Suprapubic skin (tissue), 4 donors: ENCODE results near the gene SLC2A13.

Experiments
- CTCF ChIP-seq, 2 donors: fragments of 200-600 bp in 1 of 2; fragments of 450-650 bp in 1 of 2; sonication (generic) in 1 of 2; IDR thresholded peaks; one replicate each; pipeline ENCODE4 v1.5.1; 2016 to 2019; ENCODE audit warnings: antibody characterized with exemption in 2 of 2, mild to moderate bottlenecking in 1 of 2, moderate library complexity in 1 of 2
- EP300 ChIP-seq: sonication (generic); formaldehyde crosslinking; IDR thresholded peaks from one replicate; pipeline ENCODE4 v1.6.1; 2017; ENCODE audit warnings: antibody characterized with exemption
- POLR2A ChIP-seq, 2 donors: fragments of 450-650 bp; IDR thresholded peaks; one replicate each; pipeline ENCODE4 v1.6.1; 2017; ENCODE audit warnings: antibody characterized with exemption in 2 of 2, mild to moderate bottlenecking in 2 of 2, moderate library complexity in 2 of 2
- POLR2AphosphoS5 ChIP-seq, 3 donors: sonication (generic); formaldehyde crosslinking; IDR thresholded peaks; one replicate each; pipeline ENCODE4 v1.6.1; 2017; ENCODE audit warnings: antibody characterized with exemption in 3 of 3

- TF ChIP-seq CTCF (IDR thresholded peaks at IDR 0.05): no peak
- TF ChIP-seq POLR2AphosphoS5 (IDR thresholded peaks at IDR 0.05): no peak
- TF ChIP-seq POLR2A (IDR thresholded peaks at IDR 0.05): no peak
- TF ChIP-seq EP300: no peak
Observed at GRCh38 chr12:39723831-39724230, 382.1 kb downstream of the SLC2A13 start.
